SKM-1 treated with dmso at 0.1 percent for 144 hours (cell line): Measurements from ENCODE around the gene CCDC82.

ENCODE experiments used
- DNase-seq: peaks from one replicate; lab custom pipeline; 2025; ENCODE audit not compliant: unreplicated experiment; lab: John Stamatoyannopoulos, UW

The CCDC82 gene

DNA sequence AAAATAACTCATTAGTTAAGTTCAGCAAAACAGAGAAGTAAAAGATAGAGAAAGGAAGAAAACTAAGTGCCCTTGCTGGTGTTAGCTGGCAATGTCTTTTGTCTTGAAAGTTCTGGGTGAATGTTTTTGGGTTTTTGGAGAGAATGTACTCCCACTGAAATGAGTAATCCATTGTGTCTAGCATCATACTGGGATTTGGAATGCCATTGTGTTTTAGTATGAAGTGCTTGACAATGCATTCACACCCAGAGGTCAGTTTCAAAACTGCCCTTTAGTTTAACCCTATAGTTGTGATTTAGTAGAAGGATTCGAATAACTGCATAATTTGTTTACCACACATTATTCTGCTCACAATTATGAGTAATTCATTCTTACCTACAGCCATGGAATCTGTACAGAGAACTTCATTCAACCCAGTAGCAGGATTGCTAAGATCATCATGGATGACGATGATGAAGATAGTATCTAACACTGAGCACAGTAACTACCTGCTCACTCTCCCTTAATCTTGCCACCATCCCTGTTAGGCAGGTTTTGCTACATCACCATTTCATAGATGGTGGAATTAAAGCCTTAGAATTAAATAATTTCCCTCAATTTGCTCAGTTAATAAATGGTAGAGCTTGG, 80.6 kb downstream of the CCDC82 start:
- DNase-seq: no peak

DNA sequence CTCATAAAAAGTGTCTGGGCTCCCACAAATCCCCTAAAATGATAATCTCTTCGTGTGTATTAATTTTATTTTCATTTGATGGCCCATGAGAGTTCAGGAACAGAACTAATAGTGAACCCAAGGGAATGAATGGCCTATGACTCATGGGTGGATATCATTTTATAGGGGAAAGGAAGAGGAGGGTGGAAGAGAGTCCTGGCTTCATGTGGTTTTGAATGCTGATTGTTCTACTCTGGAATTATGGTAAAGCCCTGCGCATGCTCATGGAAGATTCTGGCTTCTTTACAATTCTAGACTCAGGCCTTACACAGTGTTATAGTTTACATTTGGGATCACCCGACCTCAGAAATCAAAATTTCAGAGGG, 82.0 kb downstream of the CCDC82 start:
- no peak for DNase-seq

DNA sequence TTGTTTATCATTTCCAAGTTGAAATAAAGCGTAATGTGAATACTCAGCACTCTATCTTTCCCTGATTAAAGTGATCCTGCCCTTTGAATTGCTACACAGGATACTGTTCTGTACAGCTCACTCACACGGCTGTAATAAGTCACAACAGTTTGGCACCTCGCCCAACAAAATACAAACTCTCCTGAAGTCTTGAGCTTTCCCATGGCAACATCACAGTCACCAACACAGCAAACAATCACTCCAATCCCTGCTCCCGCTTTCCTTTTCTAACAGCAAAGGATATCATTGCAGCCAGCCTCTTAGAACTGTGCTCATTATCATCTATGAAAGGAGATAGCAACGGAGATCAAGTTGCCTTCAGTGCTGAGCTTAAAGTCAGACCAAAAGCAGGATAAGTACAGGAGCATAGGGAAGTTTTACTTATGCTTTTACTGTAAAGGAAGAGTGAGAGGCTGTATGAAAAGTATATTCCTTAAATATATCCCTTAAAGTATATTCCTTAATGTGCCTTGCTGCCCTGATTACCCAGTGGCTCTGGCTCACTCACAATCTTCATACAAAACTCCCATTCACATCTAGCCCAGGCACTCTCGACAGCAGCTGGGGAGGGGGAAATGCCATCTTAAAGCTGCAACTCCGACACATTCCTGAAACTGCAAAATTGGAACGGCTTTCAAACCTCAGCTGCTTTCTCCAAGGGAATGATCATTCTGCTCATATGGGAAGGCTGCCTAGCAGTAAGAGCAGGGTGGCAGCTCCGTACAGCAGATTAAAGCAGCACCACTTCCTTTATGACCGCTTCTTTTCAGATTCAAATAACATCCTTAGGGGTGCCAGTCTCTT, 82.6 kb downstream of the CCDC82 start:
- DNase-seq: no peak

DNA sequence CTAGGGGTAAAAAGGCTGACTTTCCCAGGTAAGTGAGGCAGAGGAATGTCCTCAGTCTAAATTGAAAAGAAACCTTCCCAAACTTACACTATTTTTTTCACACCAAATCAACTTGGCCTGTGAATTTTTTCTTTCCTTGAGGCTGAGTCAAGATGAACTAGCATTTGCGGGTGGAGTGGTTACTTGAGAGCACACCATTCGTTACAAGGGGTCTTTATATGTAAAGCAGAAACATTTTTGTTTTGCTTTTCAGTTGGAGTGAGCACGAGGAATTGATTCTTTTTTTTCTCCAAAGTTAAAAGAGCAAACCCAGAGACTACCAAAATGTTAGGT, 83.1 kb downstream of the CCDC82 start:
- no peak for DNase-seq

DNA sequence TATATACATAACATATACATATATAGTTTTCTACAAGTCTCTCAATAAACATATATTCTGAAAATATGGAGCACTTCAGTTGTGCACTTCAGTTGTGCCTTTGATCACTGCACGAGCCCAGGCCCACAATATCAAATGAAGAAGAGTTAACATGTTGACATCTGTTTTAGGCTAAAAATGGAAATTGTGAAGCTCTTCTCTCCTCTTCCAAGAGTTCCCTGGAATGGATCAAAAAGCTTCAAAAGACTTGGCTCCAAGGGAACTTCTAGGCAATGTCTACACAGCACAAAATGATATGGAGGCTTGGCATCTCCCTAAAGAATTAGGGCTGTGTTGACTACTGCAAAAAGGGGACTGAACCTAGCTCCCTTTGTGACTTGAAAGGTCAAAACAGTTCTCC, 83.6 kb downstream of the CCDC82 start:
- no peak for DNase-seq

DNA sequence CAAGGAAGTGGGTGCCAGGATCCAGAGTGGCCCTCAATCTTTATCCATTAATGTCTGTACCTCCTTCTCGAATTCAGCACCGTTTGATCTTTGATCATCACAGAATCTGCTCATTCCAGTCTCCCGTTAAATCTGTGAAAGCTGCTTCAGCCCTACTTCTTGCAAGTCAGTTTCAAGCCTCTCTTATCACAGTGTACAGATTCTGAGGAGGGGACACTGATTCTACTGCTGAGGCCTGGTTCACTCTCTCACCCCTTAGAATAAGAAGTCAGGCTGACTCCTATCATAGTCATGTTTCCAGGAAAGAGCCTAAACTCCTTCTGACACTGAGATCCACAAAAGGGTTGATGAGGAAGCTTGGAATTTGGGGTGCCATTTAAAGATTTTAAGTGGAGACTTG, 85.7 kb downstream of the CCDC82 start:
- no peak for DNase-seq

DNA sequence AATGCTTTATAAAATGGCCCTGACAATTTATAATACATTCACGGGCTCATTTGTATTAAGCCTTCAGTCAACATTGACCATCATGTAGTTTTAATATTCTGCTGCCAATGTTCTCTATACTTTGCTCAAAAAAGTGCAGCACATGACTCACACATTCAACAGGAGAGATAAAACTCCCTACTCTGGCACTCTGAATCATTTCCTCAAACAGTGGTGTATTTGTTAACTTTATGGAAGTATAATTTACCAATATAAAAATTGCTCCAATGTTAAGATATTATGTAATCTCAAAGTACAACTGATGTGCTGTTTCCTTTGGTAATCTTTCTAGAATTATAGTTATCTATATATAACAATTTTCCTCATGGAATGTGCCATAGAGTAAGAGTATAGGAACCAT, 86.6 kb downstream of the CCDC82 start:
- DNase-seq: no peak
